Measurements from ENCODE around the gene PCSK9. TPM values are rescaled to one million over a fixed set of nuclear protein-coding genes. Genes with fewer than 3 reads are reported as not detected.
A peak's percentile ranks its signal among the peaks of the same experiment; 100 is the strongest.

PCSK9 gene
- total RNA-seq, 2 donors from 2014 or later: 0.45 TPM; not detected in 1

DNA sequence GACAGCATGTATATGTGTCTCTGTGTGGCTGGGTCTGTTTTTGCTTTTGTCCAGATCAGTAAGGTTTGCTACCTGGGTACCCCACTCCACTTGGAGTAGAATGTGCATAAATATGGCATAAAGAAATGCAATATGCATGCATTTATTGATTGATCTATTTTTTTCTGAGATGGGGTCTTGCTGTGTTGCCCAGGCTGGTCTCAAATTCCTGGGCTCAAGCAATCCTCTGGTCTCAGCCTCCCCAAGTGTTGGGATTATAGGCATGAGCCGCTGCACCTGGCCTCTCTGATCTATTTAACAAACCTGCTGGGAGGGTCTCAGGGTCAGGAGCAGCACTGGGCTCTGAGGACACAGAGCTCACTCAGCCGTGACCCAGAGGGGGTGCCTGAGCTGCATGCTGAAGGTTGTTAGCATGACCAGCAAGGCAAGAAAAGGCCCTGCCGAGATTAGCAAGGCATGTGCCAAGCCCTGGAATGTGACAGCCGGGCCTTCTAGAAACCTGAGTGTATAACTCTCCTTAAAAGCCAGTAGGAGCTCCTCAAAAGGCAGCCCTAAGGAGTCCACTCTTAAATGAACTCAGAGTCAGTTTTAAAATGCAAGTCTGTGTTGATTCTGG lies 22.5 kb downstream of the PCSK9 start:
- no peaks in the 10 kb centered on the region for H3K27me3 ChIP-seq (replicated peaks; ENCODE audit: insufficient read depth)
- H3K27ac ChIP-seq: no peak overlapping the region
- intact Hi-C loops (cut with DNase I): no loop called here
- H3K36me3 ChIP-seq: no peaks in the 10 kb centered on the region
- H3K4me3 ChIP-seq: no peak overlapping the region
- H3K9me3 ChIP-seq: no peaks in the 10 kb centered on the region
- peaks cover 9% of the 10 kb centered on the region for H3K4me1 ChIP-seq (replicated peaks)
- TF ChIP-seq, protein P1, sequence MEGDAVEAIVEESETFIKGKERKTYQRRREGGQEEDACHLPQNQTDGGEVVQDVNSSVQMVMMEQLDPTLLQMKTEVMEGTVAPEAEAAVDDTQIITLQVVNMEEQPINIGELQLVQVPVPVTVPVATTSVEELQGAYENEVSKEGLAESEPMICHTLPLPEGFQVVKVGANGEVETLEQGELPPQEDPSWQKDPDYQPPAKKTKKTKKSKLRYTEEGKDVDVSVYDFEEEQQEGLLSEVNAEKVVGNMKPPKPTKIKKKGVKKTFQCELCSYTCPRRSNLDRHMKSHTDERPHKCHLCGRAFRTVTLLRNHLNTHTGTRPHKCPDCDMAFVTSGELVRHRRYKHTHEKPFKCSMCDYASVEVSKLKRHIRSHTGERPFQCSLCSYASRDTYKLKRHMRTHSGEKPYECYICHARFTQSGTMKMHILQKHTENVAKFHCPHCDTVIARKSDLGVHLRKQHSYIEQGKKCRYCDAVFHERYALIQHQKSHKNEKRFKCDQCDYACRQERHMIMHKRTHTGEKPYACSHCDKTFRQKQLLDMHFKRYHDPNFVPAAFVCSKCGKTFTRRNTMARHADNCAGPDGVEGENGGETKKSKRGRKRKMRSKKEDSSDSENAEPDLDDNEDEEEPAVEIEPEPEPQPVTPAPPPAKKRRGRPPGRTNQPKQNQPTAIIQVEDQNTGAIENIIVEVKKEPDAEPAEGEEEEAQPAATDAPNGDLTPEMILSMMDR (IDR thresholded peaks at IDR 0.05): no peak
- TF ChIP-seq POLR2AphosphoS5 (IDR thresholded peaks at IDR 0.05) (no peak), POLR2A (IDR thresholded peaks at IDR 0.05) (no peak)
- no peak for DNase-seq (ENCODE audit: low spot score)
- 77% methylated on average over 4 of the region's 4 CpGs for WGBS

DNA sequence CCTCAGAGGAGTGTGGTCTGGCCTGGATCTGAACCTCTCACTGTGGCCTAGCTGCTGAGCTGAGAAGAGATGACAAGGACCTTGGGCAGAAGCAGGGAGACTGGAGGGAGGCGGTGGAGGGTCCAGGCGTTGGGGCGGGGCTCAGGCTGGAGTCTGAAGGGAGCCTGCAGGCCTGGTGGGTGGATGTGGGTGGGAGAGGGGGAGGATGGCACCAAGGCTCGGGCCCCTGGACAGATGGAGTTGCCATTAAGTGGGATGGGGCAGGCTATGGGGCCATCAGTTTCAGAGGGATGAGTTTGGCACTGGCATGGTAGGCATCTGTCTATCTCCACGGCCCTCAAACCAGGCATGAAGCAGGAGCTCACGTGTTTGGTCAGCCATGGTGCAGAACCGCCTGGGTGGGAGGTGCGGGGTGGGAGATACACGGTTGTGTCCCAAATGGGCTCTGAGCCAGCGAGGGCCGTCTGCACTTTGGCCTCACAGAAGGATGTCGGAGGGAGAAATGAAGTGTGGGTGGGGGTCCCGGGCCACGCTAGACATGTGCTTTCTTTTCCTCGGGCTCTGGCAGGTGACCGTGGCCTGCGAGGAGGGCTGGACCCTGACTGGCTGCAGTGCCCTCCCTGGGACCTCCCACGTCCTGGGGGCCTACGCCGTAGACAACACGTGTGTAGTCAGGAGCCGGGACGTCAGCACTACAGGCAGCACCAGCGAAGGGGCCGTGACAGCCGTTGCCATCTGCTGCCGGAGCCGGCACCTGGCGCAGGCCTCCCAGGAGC lies 23.6 kb downstream of the PCSK9 start:
- TF ChIP-seq, protein P1 (IDR thresholded peaks at IDR 0.05): no peak
- TF ChIP-seq POLR2A (IDR thresholded peaks at IDR 0.05) (no peak), POLR2AphosphoS5 (IDR thresholded peaks at IDR 0.05) (no peak)
- Histone ChIP-seq H3K27ac (no peak overlapping the region), H3K4me1 (replicated peaks) (peaks cover 9% of the 10 kb centered on the region), H3K27me3 (replicated peaks; ENCODE audit: insufficient read depth) (no peaks in the 10 kb centered on the region), H3K4me3 (no peak overlapping the region), H3K36me3 (peaks cover 0 to 5% of the 10 kb centered on the region in 2 donors), H3K9me3 (no peaks in the 10 kb centered on the region)
- intact Hi-C loops (cut with DNase I): no loop called here
- no peak for DNase-seq (ENCODE audit: low spot score)
- 82% methylated on average over 28 of the region's 29 CpGs for WGBS

DNA sequence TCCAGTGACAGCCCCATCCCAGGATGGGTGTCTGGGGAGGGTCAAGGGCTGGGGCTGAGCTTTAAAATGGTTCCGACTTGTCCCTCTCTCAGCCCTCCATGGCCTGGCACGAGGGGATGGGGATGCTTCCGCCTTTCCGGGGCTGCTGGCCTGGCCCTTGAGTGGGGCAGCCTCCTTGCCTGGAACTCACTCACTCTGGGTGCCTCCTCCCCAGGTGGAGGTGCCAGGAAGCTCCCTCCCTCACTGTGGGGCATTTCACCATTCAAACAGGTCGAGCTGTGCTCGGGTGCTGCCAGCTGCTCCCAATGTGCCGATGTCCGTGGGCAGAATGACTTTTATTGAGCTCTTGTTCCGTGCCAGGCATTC lies 24.2 kb downstream of the PCSK9 start:
- 30% methylated on average over 9 of the region's 9 CpGs for WGBS
- TF ChIP-seq, protein P1 (IDR thresholded peaks at IDR 0.05): no peak
- TF ChIP-seq POLR2AphosphoS5 (IDR thresholded peaks at IDR 0.05) (no peak), POLR2A (IDR thresholded peaks at IDR 0.05) (no peak)
- H3K4me1 ChIP-seq (replicated peaks): peaks cover 9% of the 10 kb centered on the region
- H3K27me3 ChIP-seq (replicated peaks; ENCODE audit: insufficient read depth): no peaks in the 10 kb centered on the region
- intact Hi-C loops (cut with DNase I): no loop called here
- peaks cover 0 to 5% of the 10 kb centered on the region in 2 donors for H3K36me3 ChIP-seq
- no peak overlapping the region for H3K4me3 ChIP-seq
- H3K9me3 ChIP-seq: no peaks in the 10 kb centered on the region
- H3K27ac ChIP-seq: no peak overlapping the region
- peak; percentile 39 for DNase-seq (ENCODE audit: low spot score)

DNA sequence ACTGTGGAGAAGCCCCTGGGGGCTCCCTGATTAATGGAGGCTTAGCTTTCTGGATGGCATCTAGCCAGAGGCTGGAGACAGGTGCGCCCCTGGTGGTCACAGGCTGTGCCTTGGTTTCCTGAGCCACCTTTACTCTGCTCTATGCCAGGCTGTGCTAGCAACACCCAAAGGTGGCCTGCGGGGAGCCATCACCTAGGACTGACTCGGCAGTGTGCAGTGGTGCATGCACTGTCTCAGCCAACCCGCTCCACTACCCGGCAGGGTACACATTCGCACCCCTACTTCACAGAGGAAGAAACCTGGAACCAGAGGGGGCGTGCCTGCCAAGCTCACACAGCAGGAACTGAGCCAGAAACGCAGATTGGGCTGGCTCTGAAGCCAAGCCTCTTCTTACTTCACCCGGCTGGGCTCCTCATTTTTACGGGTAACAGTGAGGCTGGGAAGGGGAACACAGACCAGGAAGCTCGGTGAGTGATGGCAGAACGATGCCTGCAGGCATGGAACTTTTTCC lies 24.8 kb downstream of the PCSK9 start:
- Histone ChIP-seq H3K4me1 (replicated peaks) (peaks cover 9% of the 10 kb centered on the region), H3K4me3 (no peak overlapping the region), H3K27ac (no peak overlapping the region), H3K27me3 (replicated peaks; ENCODE audit: insufficient read depth) (no peaks in the 10 kb centered on the region), H3K9me3 (no peaks in the 10 kb centered on the region), H3K36me3 (peaks cover 0 to 5% of the 10 kb centered on the region in 2 donors)
- WGBS: 20% methylated on average over 12 of the region's 12 CpGs
- peak; percentile 57 for DNase-seq (ENCODE audit: low spot score)
- intact Hi-C loops (cut with DNase I): no loop called here
- TF ChIP-seq, protein P1 (IDR thresholded peaks at IDR 0.05): peak in 1 of 4 experiments; percentile 15
- no peak for TF ChIP-seq POLR2AphosphoS5 (IDR thresholded peaks at IDR 0.05)
